Uterus (tissue), 4 donors: Measurements from ENCODE around the gene SERP2. TPM values are rescaled to one million over a fixed set of nuclear protein-coding genes. Genes with fewer than 3 reads are reported as not detected.

Experiments
- DNase-seq, 2 donors: peaks; one replicate each; pipeline ENCODE4 v3.0.0-alpha.2; 2019 to 2020
- H3K27ac ChIP-seq, 2 donors: fragments of 200-600 bp; sonication (generic); 1 replicate in 1 of 2; 2 replicates in 1 of 2; pipeline ENCODE4 v1.5.1; 2016 to 2018
- H3K27me3 ChIP-seq, 2 donors: fragments of 200-600 bp; sonication (generic); one replicate each; pipeline ENCODE4 v1.5.1; 2018 to 2019; ENCODE audit warnings: control low read depth in 1 of 2
- H3K36me3 ChIP-seq, 2 donors: fragments of 200-600 bp; sonication (generic); one replicate each; pipeline ENCODE4 v1.5.1; 2019; ENCODE audit warnings: control low read depth in 1 of 2
- H3K4me1 ChIP-seq, 2 donors: fragments of 200-600 bp; sonication (generic); one replicate each; pipeline ENCODE4 v1.5.1; 2018 to 2019; ENCODE audit warnings: control low read depth in 1 of 2
- H3K4me3 ChIP-seq, 2 donors: fragments of 200-600 bp; sonication (generic); 1 replicate in 1 of 2; 2 replicates in 1 of 2; pipeline ENCODE4 v1.5.1; 2018 to 2019; ENCODE audit warnings: mild to moderate bottlenecking in 1 of 2
- H3K9me3 ChIP-seq, 2 donors: fragments of 200-600 bp; sonication (generic); one replicate each; pipeline ENCODE4 v1.5.1; 2019; ENCODE audit warnings: control low read depth in 1 of 2
- POLR2A ChIP-seq, 2 donors: fragments of 450-650 bp; IDR thresholded peaks; one replicate each; pipeline ENCODE4 v1.6.1; 2016; ENCODE audit warnings: antibody characterized with exemption in 2 of 2, mild to moderate bottlenecking in 1 of 2, moderate library complexity in 1 of 2
- intact Hi-C: fragments of 100-400 bp; cut with DNase I; formaldehyde crosslinking; loops from one replicate; pipeline ENCODE4 v1.15.1; 2023; ENCODE audit warnings: low total_unique reads
- total RNA-seq, 4 donors: library from RNA; depleted of rRNA in 3 of 4; stranded (reverse); fragments of >200 nt in 3 of 4; gene quantifications; one replicate each; pipeline versions ENCODE4 v1.1.0 to v1.2.4, GENCODE V29; 2014 to 2023
- TF ChIP-seq, protein P1 (sequence below), 4 experiments: fragments of 200-600 bp in 2 of 4; fragments of 450-650 bp in 2 of 4; sonication (generic) in 2 of 4; IDR thresholded peaks; one replicate each; pipeline ENCODE4 v1.5.1; 2016 to 2019; ENCODE audit warnings: antibody characterized with exemption in 4 of 4, mild to moderate bottlenecking in 2 of 4, moderate library complexity in 1 of 4
- donor health status: DM: yes; HTN: yes; CAD: no.

Gene SERP2
- total RNA-seq, 4 donors from 2014 or later, result 0.77 to 12.6 (median 5.9) TPM

DNA sequence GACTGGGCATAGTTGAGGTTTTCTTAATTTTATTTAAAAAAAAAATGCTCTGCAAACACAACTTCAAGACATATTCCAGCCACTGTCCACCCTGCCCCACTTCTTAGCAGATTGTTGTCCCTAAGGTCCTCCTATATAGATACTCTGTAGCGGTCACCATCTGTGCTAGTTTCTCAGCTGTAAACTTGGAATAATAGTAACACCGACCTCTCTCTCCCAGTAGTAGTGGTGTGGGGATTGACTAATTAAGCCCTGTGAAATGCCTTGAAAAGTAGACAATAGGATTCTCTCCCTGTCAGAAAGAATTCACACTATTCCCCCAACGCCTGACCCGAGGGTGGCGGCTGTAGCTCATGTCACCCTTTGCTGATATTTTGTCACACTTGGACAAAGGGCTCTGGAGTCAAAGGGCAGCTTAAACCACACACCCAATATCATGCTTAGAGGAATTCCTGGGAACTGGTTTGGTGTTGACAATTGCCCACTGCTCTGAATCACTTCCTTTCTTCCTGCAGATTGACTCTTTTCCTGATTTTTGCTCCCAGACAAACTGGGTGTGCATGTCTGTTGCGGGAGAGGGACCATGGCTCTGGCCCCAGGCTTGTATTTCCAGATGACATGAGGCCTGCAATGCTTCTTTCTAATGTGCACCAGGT, 9.2 kb upstream of the SERP2 start:
- no peak for TF ChIP-seq POLR2A (IDR thresholded peaks at IDR 0.05)
- TF ChIP-seq, protein P1, sequence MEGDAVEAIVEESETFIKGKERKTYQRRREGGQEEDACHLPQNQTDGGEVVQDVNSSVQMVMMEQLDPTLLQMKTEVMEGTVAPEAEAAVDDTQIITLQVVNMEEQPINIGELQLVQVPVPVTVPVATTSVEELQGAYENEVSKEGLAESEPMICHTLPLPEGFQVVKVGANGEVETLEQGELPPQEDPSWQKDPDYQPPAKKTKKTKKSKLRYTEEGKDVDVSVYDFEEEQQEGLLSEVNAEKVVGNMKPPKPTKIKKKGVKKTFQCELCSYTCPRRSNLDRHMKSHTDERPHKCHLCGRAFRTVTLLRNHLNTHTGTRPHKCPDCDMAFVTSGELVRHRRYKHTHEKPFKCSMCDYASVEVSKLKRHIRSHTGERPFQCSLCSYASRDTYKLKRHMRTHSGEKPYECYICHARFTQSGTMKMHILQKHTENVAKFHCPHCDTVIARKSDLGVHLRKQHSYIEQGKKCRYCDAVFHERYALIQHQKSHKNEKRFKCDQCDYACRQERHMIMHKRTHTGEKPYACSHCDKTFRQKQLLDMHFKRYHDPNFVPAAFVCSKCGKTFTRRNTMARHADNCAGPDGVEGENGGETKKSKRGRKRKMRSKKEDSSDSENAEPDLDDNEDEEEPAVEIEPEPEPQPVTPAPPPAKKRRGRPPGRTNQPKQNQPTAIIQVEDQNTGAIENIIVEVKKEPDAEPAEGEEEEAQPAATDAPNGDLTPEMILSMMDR (IDR thresholded peaks at IDR 0.05), result no peak

DNA sequence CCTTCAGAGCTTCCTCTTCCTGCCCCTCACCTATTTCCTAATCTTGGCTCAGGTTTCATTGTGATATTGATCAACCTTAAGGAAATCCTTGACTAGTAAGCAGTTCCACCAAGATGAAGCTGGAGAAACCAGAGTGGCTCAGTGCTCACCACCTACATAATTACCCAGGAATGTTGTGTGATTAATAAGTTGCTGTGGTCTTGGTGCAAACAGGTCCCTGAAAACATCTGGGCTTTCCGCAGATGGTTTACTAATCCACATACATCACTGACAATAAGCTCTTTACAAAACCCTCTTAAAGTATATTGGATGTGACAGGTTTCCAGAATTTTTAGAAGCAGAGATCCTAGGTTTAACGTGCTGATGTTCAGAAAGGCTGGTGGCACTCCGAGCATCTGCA, 8.6 kb upstream of the SERP2 start:
- Histone ChIP-seq H3K4me3 (no peak overlapping the region), H3K27ac (no peak overlapping the region), H3K4me1 (no peaks in the 10 kb centered on the region), H3K9me3 (no peaks in the 10 kb centered on the region), H3K36me3 (no peaks in the 10 kb centered on the region), H3K27me3 (no peaks in the 10 kb centered on the region)
- intact Hi-C loops, result no loop called here
- TF ChIP-seq, protein P1 (IDR thresholded peaks at IDR 0.05), result no peak
- no peak for TF ChIP-seq POLR2A (IDR thresholded peaks at IDR 0.05)
- DNase-seq, result no peak

More for the DNA sequence above, 9.2 kb upstream of the SERP2 start:
- Histone ChIP-seq H3K27me3 (no peaks in the 10 kb centered on the region), H3K27ac (no peak overlapping the region), H3K4me1 (no peaks in the 10 kb centered on the region), H3K36me3 (no peaks in the 10 kb centered on the region), H3K4me3 (no peak overlapping the region), H3K9me3 (no peaks in the 10 kb centered on the region)
- DNase-seq, result no peak
- intact Hi-C loops, result no loop called here

DNA sequence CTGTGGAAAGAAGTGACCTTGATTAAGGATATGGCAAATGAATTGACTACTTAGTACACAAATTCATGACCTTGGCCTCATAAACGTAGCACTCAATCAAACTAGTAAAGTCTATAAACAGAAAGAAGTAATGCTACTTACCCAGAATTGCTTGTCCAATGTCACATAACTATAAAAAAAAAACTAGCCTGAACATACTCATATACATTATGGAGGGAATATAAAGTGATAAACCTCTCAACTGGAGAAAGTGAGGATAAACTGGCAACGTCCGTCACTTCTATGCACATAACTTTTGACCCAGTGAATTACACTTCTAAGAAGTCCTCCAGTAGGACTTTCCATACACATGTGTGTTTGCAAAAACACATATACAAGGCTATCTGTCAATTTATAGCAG, 7.7 kb upstream of the SERP2 start:
- no peaks in the 10 kb centered on the region for H3K4me1 ChIP-seq
- no peaks in the 10 kb centered on the region for H3K27me3 ChIP-seq
- H3K36me3 ChIP-seq, result no peaks in the 10 kb centered on the region
- H3K9me3 ChIP-seq, result no peaks in the 10 kb centered on the region
- no peak for DNase-seq
- no peak for TF ChIP-seq POLR2A (IDR thresholded peaks at IDR 0.05)
- TF ChIP-seq, protein P1 (IDR thresholded peaks at IDR 0.05), result no peak
- H3K4me3 ChIP-seq, result no peak overlapping the region
- intact Hi-C loops, result no loop called here
- H3K27ac ChIP-seq, result no peak overlapping the region

DNA sequence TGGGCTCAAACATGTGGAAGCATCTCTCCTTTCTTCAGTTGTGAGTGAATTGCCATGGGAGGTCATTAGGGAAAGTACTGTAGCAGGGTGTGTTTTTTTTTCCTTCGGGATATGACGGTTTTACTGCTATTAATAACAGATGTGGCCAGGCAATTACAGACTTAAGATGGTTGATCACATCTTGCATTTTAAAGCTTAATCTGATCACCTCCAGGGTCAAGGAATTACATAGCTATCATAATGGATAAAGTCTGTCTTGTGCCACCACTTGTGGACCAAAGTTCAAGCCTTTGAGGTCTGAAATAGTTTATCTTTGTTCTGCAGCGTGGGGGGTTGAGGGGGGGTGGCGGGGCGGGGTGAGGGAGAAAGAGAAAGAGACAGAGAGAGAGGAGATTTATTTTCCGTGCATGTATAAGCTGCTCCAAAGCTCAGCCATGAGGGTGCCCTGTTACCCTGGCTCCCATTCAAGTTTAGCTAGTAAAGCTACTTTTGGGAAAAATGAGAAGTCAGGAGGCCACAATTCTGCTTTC, 5.5 kb upstream of the SERP2 start:
- H3K9me3 ChIP-seq, result no peaks in the 10 kb centered on the region
- H3K36me3 ChIP-seq, result no peaks in the 10 kb centered on the region
- TF ChIP-seq, protein P1 (IDR thresholded peaks at IDR 0.05), result no peak
- no peak for TF ChIP-seq POLR2A (IDR thresholded peaks at IDR 0.05)
- no peaks in the 10 kb centered on the region for H3K4me1 ChIP-seq
- no peaks in the 10 kb centered on the region for H3K27me3 ChIP-seq
- intact Hi-C loops, result no loop called here
- no peak for DNase-seq
- no peak overlapping the region for H3K27ac ChIP-seq
- H3K4me3 ChIP-seq, result no peak overlapping the region

DNA sequence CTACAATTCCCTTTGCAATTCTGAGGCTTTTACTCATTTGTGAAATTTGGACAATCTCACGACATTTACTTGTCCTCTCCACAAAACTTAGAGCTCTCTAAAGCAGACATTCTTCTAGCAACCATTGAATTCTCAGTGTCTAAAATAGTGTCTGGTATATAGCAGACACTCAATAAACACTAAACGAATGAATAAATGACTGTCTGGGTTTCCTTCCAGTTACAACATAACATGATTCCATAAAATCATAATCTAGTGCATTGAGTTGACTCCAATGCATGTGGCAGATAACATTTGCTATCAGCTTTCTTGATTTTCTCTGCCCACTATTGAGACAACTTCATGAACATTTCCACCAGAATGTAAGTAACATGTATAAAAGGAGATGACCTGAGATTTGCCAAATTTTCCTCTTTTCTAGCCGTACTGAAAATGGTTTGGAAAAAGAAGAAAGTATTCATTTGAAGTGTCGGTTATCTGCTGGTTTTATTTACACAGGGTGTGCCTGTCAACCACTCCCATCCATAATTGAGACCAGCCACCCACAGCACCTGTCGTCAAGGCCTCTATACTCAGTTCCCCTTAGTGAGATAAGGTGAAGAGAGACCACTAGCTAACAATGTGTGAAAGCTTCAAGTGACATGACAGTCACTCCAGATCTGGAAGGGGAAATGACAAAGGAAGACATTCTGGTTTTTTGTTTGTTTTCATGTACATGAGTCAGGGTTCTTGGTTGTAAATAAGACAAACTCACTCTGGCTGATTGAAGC, 4.8 kb upstream of the SERP2 start:
- no peak overlapping the region for H3K27ac ChIP-seq
- H3K4me3 ChIP-seq, result no peak overlapping the region
- no peaks in the 10 kb centered on the region for H3K9me3 ChIP-seq
- H3K27me3 ChIP-seq, result no peaks in the 10 kb centered on the region
- no peak for TF ChIP-seq POLR2A (IDR thresholded peaks at IDR 0.05)
- TF ChIP-seq, protein P1 (IDR thresholded peaks at IDR 0.05), result no peak
- DNase-seq, result no peak
- H3K4me1 ChIP-seq, result no peaks in the 10 kb centered on the region
- intact Hi-C loops, result no loop called here
- no peaks in the 10 kb centered on the region for H3K36me3 ChIP-seq
